ENCODE results near the gene ZDHHC17. TPM values are rescaled to one million over a fixed set of nuclear protein-coding genes. Genes with fewer than 3 reads are reported as not detected.
"Not testable (repeated sequence)": the region's sequence is repeated elsewhere in the genome, so short reads cannot be mapped to it uniquely, and the experiment has no call there.

ZDHHC17 gene
- total RNA-seq, 1 experiment from 2014 or later, result 25.3 TPM

- no TSS peak for BruUV-seq (replicated peaks)
- Histone ChIP-seq H3K9ac (ENCODE audit: low read length) (no peak overlapping the region), H3K4me3 (replicated peaks in 1 of 2; ENCODE audit: low read depth in 1 of 2, low read length in 2 of 2) (no peak overlapping the region), H3K27ac (ENCODE audit: low read depth, low read length) (no peak overlapping the region), H3K9me3 (ENCODE audit: control insufficient read depth in 1 of 2, insufficient read depth in 1 of 2, low read depth in 1 of 2, low read length in 2 of 2) (no peaks in the 10 kb centered on the region), H3K79me2 (ENCODE audit: insufficient read depth, low read length) (peaks cover 85% of the 10 kb centered on the region), H4K20me1 (ENCODE audit: insufficient read depth) (no peaks in the 10 kb centered on the region), H3K36me3 (ENCODE audit: control insufficient read depth in 1 of 2, insufficient read depth in 2 of 2, low read length in 2 of 2) (no peaks in the 10 kb centered on the region), H2AFZ (ENCODE audit: low read depth, low read length, poor library complexity, severe bottlenecking) (no peak overlapping the region), H3K9me2 (ENCODE audit: insufficient read depth) (no peaks in the 10 kb centered on the region), H3K4me2 (ENCODE audit: low read length) (no peak overlapping the region), H3K4me1 (ENCODE audit: control insufficient read depth in 1 of 2, insufficient read depth in 2 of 2, low read length in 2 of 2) (peaks cover 3 to 8% of the 10 kb centered on the region in 2 experiments; a peak in 3 of 4 replicates), H3K27me3 (ENCODE audit: insufficient read depth, low read length) (no peaks in the 10 kb centered on the region)
- TF ChIP-seq JUND (IDR thresholded peaks at IDR 0.05) (no peak), ELF1 (IDR thresholded peaks at IDR 0.05; ENCODE audit: borderline replicate concordance, low read depth) (no peak)
- intact Hi-C loops (cut with micrococcal nuclease), result no loop called here
- ChIA-PET POLR2A (no interaction called here), CTCF (no interaction called here), RAD21 (ENCODE audit: low non-redundant PET in 1 of 2, low total read pairs in 2 of 2, uncharacterized antibody in 2 of 2, unreplicated experiment in 2 of 2) (no interaction called here)
- ATAC-seq, result no peak
- no peak for DNase-seq (ENCODE audit: low read depth, low spot score)
These were observed 4.7 kb downstream of the ZDHHC17 start for GRCh38 chr12:76768576-76768975.

GRCh38 chr12:76777765-76778216 is 13.9 kb downstream of the ZDHHC17 start:
- RAD21 ChIA-PET (ENCODE audit: low non-redundant PET in 1 of 2, low total read pairs in 2 of 2, uncharacterized antibody in 2 of 2, unreplicated experiment in 2 of 2), result no interaction called here
- Histone ChIP-seq H3K27ac (ENCODE audit: low read depth, low read length) (no peak overlapping the region), H3K4me3 (replicated peaks in 1 of 2; ENCODE audit: low read depth in 1 of 2, low read length in 2 of 2) (no peak overlapping the region), H3K36me3 (ENCODE audit: control insufficient read depth in 1 of 2, insufficient read depth in 2 of 2, low read length in 2 of 2) (no peaks in the 10 kb centered on the region), H3K9ac (ENCODE audit: low read length) (no peak overlapping the region), H3K4me2 (ENCODE audit: low read length) (no peak overlapping the region), H3K27me3 (ENCODE audit: insufficient read depth, low read length) (no peaks in the 10 kb centered on the region), H3K9me3 (ENCODE audit: control insufficient read depth in 1 of 2, insufficient read depth in 1 of 2, low read depth in 1 of 2, low read length in 2 of 2) (no peaks in the 10 kb centered on the region), H4K20me1 (ENCODE audit: insufficient read depth) (no peaks in the 10 kb centered on the region), H3K79me2 (ENCODE audit: insufficient read depth, low read length) (peaks cover 89% of the 10 kb centered on the region), H3K4me1 (ENCODE audit: control insufficient read depth in 1 of 2, insufficient read depth in 2 of 2, low read length in 2 of 2) (no peaks in the 10 kb centered on the region), H3K9me2 (ENCODE audit: insufficient read depth) (no peaks in the 10 kb centered on the region), H2AFZ (ENCODE audit: low read depth, low read length, poor library complexity, severe bottlenecking) (no peak overlapping the region)
- DNase-seq (ENCODE audit: low read depth, low spot score) (no peak), ATAC-seq (no peak)
- intact Hi-C loops (cut with micrococcal nuclease), result no loop called here
- TF ChIP-seq EZH2 (IDR thresholded peaks at IDR 0.05), result no peak
- POLR2A ChIA-PET, result no interaction called here
- CTCF ChIA-PET, result no interaction called here
- BruUV-seq (replicated peaks), result no TSS peak

- H3K9ac ChIP-seq (ENCODE audit: low read length), result no peak overlapping the region
- RAD21 ChIA-PET (ENCODE audit: low non-redundant PET in 1 of 2, low total read pairs in 2 of 2, uncharacterized antibody in 2 of 2, unreplicated experiment in 2 of 2), result no interaction called here
- no TSS peak for BruUV-seq (replicated peaks)
- no peaks in the 10 kb centered on the region for H3K4me1 ChIP-seq (ENCODE audit: control insufficient read depth in 1 of 2, insufficient read depth in 2 of 2, low read length in 2 of 2)
- intact Hi-C loops (cut with micrococcal nuclease), result no loop called here
- peaks cover 83% of the 10 kb centered on the region for H3K79me2 ChIP-seq (ENCODE audit: insufficient read depth, low read length)
- no peak overlapping the region for H3K4me3 ChIP-seq (replicated peaks in 1 of 2; ENCODE audit: low read depth in 1 of 2, low read length in 2 of 2)
- H4K20me1 ChIP-seq (ENCODE audit: insufficient read depth), result no peaks in the 10 kb centered on the region
- no peak for ATAC-seq
- CTCF ChIA-PET, result no interaction called here
- H3K36me3 ChIP-seq (ENCODE audit: control insufficient read depth in 1 of 2, insufficient read depth in 2 of 2, low read length in 2 of 2), result no peaks in the 10 kb centered on the region
- H3K27me3 ChIP-seq (ENCODE audit: insufficient read depth, low read length), result no peaks in the 10 kb centered on the region
- no peaks in the 10 kb centered on the region for H3K9me3 ChIP-seq (ENCODE audit: control insufficient read depth in 1 of 2, insufficient read depth in 1 of 2, low read depth in 1 of 2, low read length in 2 of 2)
- no peak for DNase-seq (ENCODE audit: low read depth, low spot score)
- H3K4me2 ChIP-seq (ENCODE audit: low read length), result no peak overlapping the region
- POLR2A ChIA-PET, result no interaction called here
- no peak overlapping the region for H2AFZ ChIP-seq (ENCODE audit: low read depth, low read length, poor library complexity, severe bottlenecking)
- H3K9me2 ChIP-seq (ENCODE audit: insufficient read depth), result no peaks in the 10 kb centered on the region
- TF ChIP-seq CEBPB (IDR thresholded peaks at IDR 0.05; ENCODE audit: low read depth), result no peak
- no peak overlapping the region for H3K27ac ChIP-seq (ENCODE audit: low read depth, low read length)
These were observed 14.4 kb downstream of the ZDHHC17 start for GRCh38 chr12:76778364-76778763.

DNA sequence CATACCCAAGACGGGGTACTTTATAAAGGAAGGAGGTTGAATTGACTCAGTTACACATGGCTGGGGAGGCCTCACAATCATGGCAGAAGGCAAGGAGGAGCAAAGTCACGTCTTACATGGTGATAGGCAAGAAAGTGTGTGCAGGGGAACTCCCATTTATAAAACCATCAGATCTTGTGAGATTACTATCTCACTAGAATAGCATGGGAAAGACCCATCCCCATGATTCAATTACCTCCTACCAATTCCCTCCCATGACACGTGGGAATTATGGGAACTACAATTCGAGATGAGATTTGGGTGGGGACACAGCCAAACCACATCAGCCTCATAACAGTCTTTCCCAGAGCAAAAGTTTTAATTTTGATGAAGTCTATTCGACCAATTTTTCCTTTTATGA is 15.4 kb downstream of the ZDHHC17 start:
- RAD21 ChIA-PET (ENCODE audit: low non-redundant PET in 1 of 2, low total read pairs in 2 of 2, uncharacterized antibody in 2 of 2, unreplicated experiment in 2 of 2); ATAC-seq; H3K27me3 ChIP-seq (ENCODE audit: insufficient read depth, low read length); intact Hi-C loops (cut with micrococcal nuclease); DNase-seq (ENCODE audit: low read depth, low spot score); H2AFZ ChIP-seq (ENCODE audit: low read depth, low read length, poor library complexity, severe bottlenecking); H3K27ac ChIP-seq (ENCODE audit: low read depth, low read length); H3K4me2 ChIP-seq (ENCODE audit: low read length); H3K9me2 ChIP-seq (ENCODE audit: insufficient read depth); BruUV-seq (replicated peaks); CTCF ChIA-PET; H3K9ac ChIP-seq (ENCODE audit: low read length); H3K4me3 ChIP-seq (replicated peaks in 1 of 2; ENCODE audit: low read depth in 1 of 2, low read length in 2 of 2); POLR2A ChIA-PET; H4K20me1 ChIP-seq (ENCODE audit: insufficient read depth); H3K36me3 ChIP-seq (ENCODE audit: control insufficient read depth in 1 of 2, insufficient read depth in 2 of 2, low read length in 2 of 2); H3K9me3 ChIP-seq (ENCODE audit: control insufficient read depth in 1 of 2, insufficient read depth in 1 of 2, low read depth in 1 of 2, low read length in 2 of 2); H3K4me1 ChIP-seq (ENCODE audit: control insufficient read depth in 1 of 2, insufficient read depth in 2 of 2, low read length in 2 of 2): not testable (repeated sequence)
- peaks cover 79% of the 10 kb centered on the region for H3K79me2 ChIP-seq (ENCODE audit: insufficient read depth, low read length)

Measured in HCT116 (cell line).